ENCODE data around the gene SSH3.

The SSH3 gene

GRCh38 chr11:67295846-67296245 is 7.5 kb upstream of the SSH3 start:
- no peak for DNase-seq

- DNase-seq = no peak
These were observed 4.5 kb upstream of the SSH3 start for GRCh38 chr11:67298786-67299185.

- DNase-seq = peak; percentile 44
These were observed 3.7 kb upstream of the SSH3 start for GRCh38 chr11:67299471-67300191.

GRCh38 chr11:67300256-67300755 is 3.0 kb upstream of the SSH3 start:
- peak; percentile 48 for DNase-seq

GRCh38 chr11:67300756-67301312 is 2.5 kb upstream of the SSH3 start:
- DNase-seq = peak; percentile 40

- DNase-seq = peak; percentile 43
These were observed 1.9 kb upstream of the SSH3 start for GRCh38 chr11:67301313-67301921.

- DNase-seq = peak; percentile 79
These were observed 1.3 kb upstream of the SSH3 start for GRCh38 chr11:67301951-67302516.

GRCh38 chr11:67302571-67303131 is 679 bp upstream of the SSH3 start:
- DNase-seq = peak; percentile 79

- DNase-seq = peak; percentile 87
These were observed 593 bp downstream of the SSH3 start for GRCh38 chr11:67303835-67304411.

- peak; percentile 41 for DNase-seq
These were observed 1.3 kb downstream of the SSH3 start for GRCh38 chr11:67304511-67305113.

- peak; percentile 46 for DNase-seq
These were observed 3.6 kb downstream of the SSH3 start for GRCh38 chr11:67306769-67307544.

GRCh38 chr11:67307545-67308001 is 4.2 kb downstream of the SSH3 start:
- DNase-seq = peak; percentile 46

- DNase-seq = no peak
These were observed 4.9 kb downstream of the SSH3 start for GRCh38 chr11:67308031-67308866.

GRCh38 chr11:67309166-67309565 is 5.8 kb downstream of the SSH3 start:
- DNase-seq = no peak

- DNase-seq = no peak
These were observed 6.3 kb downstream of the SSH3 start for GRCh38 chr11:67309661-67310061.

- DNase-seq = no peak
These were observed 7.1 kb downstream of the SSH3 start for GRCh38 chr11:67310246-67311050.

- DNase-seq = no peak
These were observed 7.8 kb downstream of the SSH3 start for GRCh38 chr11:67311051-67311555.

- DNase-seq = no peak
These were observed 8.3 kb downstream of the SSH3 start for GRCh38 chr11:67311556-67312082.
